ENCODE data around the gene GNG13.

DNA sequence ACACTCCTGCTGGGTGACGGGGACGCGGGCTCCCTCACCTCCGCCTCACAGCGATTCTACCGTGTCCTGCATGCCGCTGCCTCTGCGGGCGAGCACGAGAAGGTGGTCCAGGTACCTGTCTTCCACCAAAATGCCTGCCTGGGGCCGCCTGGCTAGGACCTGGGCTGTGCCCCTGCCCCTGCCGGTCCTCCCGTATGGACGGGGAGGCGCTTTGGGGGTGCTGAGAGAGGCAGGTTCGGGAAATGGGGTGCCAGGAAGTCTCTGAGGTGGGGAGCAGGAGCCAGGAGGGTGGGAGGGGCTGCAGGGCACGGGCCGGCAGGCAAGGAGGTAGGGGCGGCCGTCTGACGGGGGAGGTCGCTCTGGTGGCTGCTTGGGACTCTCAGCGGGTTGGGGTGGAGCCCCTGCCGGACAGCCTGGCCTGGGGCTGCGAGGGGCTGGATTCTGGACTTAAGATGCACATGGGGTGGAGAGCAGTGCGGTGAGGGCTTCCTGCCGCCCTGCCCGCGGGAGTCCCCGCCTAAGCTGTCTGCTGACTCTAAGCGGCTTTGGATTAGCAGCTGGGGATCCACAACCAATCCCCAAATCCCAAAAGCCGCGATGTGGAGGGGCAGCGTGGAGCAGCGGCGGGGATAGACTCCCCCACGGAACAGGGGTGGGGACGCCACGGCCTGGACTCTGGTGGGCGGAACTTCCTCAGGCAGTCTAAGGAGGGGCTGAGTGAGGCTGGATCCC, 6.3 kb downstream of the GNG13 start:
- TF ChIP-seq HCFC1 (IDR thresholded peaks at IDR 0.05; ENCODE audit: low read depth, low read length), result no peak
- TF ChIP-seq, protein P1, sequence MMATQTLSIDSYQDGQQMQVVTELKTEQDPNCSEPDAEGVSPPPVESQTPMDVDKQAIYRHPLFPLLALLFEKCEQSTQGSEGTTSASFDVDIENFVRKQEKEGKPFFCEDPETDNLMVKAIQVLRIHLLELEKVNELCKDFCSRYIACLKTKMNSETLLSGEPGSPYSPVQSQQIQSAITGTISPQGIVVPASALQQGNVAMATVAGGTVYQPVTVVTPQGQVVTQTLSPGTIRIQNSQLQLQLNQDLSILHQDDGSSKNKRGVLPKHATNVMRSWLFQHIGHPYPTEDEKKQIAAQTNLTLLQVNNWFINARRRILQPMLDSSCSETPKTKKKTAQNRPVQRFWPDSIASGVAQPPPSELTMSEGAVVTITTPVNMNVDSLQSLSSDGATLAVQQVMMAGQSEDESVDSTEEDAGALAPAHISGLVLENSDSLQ (IDR thresholded peaks at IDR 0.05), result no peak
- no peak for TF ChIP-seq ZNF174 (CRISPR knock-in tag; IDR thresholded peaks at IDR 0.05)
- TF ChIP-seq, protein P2, sequence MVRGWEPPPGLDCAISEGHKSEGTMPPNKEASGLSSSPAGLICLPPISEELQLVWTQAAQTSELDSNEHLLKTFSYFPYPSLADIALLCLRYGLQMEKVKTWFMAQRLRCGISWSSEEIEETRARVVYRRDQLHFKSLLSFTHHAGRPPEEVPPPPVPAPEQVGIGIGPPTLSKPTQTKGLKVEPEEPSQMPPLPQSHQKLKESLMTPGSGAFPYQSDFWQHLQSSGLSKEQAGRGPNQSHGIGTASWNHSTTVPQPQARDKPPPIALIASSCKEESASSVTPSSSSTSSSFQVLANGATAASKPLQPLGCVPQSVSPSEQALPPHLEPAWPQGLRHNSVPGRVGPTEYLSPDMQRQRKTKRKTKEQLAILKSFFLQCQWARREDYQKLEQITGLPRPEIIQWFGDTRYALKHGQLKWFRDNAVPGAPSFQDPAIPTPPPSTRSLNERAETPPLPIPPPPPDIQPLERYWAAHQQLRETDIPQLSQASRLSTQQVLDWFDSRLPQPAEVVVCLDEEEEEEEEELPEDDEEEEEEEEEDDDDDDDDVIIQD (CRISPR knock-in tag; IDR thresholded peaks at IDR 0.05), result no peak
- TF ChIP-seq POLR2AphosphoS5 (IDR thresholded peaks at IDR 0.05; ENCODE audit: control insufficient read depth, insufficient read depth, low read depth, low read length), result no peak

Measured in K562 (cell line).